NCI-H1092 (cell line): ENCODE measurements around the gene AIFM2.
"Not testable (repeated sequence)": the region's sequence is repeated elsewhere in the genome, so short reads cannot be mapped to it uniquely, and the experiment has no call there.

ENCODE experiments used
- DNase-seq: peaks from one replicate; lab custom pipeline; 2025; lab: John Stamatoyannopoulos, UW

AIFM2 gene

GRCh38 chr10:70123166-70123565 is 9.5 kb downstream of the AIFM2 start:
- not testable (repeated sequence) for DNase-seq

- DNase-seq, result no peak
These were observed 9.9 kb downstream of the AIFM2 start for GRCh38 chr10:70122742-70123141.

DNA sequence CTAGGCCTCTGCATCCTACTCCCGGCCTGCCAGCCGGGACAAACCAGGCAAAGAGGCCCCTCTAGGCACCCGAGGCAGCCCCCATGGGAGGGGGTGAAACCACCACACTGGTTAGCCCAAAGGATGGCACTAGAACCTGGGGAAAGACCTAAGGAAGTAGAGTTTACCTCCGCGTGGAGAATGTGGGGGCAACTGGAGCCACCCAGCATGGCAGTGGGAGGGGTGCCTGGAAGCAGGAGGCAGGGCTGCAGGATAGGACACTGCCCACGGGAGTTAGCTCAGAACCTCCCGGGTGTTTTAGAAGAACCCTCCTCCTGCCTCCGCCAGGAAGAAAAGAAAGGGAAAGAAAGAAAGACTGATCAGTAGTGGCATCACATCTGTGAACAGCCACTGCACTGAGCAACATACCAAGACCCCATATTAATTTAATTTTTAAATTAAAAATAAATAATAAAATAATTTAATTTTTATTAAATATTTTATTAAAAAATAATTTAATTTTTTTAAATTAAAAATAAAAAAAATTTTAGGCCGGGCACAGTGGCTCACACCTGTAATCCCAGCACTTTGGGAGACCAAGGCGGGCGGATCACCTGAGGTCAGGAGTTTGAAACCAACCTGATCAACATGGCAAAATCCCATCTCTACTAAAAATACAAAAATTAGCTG is 11.2 kb downstream of the AIFM2 start:
- DNase-seq, result no peak

GRCh38 chr10:70120417-70120816 is 12.2 kb downstream of the AIFM2 start:
- no peak for DNase-seq

- DNase-seq, result no peak
These were observed 13.0 kb downstream of the AIFM2 start for GRCh38 chr10:70119623-70120022.

GRCh38 chr10:70119197-70119596 is 13.4 kb downstream of the AIFM2 start:
- DNase-seq, result no peak

DNA sequence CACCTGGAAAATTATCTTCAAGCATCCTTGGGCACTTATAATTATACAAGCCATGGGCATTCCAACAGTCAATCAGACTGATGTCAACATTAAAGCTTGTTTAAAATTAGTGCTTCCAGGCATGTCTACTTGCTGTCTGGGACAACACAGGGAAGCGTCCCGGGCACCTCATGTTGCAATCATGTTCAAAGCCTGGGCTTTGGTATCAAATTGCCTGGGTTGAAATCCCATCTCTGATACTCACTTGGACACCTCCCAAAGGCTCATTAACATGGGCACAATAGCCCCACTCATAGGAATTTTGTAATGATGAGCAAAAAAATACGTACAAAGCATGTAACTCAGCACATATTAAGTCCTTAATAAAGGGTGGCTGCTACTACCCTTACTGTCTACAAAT is 14.4 kb downstream of the AIFM2 start:
- DNase-seq, result no peak

DNA sequence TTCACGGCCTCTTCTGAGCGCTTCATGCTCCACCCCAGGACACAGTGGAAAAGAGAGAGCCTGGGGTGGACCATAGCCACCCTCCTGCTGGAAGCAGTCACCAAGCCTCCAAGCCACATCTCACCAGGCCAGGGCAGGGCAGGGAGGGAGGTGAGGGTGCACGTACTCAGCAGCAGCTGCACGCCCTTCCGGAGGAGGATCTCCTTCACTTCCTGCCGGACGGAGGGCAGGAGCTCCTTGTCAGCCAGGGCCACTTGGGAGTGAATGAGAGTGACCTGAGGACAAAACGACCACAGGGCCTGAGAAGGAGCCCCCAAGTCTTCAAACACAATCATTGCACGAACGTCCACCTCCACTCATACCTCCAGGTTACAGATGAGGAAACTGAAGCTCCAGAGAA is 15.0 kb downstream of the AIFM2 start:
- DNase-seq, result no peak

DNA sequence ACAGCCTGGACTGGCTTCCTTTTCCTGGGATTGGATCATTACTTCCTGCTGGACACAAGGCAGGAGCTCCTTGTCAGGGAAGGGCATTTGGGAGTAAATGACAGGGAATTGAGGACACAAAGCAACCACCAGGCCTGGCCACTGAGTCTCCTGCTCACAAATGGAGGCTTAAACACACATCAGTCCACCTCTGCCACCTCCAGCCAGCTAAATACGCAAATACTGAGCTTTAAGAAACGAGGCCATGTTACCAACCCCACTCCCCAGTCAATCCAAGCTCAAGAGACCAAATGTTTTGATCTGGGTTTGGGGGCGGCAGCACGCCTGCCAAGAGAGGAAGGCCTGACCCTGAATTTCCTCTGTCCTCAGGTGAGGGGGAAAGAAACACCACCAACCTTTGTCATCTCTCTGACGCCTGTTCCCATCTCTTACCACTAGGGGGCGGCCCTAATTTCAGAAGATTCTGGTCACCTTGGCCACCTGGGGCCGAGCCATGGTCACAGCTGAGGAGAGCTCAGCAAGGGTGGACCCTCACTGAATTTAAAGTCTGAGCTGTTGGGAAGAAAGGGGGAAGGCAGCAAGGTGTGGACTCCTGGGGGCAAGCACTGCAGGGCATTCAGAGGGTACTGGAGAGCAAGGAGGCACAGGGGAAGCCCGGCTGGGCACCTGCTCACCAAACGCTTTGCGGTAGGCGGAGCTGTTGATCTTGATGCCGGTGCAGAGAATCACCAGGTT is 16.5 kb downstream of the AIFM2 start:
- DNase-seq, result peak; percentile 30

DNA sequence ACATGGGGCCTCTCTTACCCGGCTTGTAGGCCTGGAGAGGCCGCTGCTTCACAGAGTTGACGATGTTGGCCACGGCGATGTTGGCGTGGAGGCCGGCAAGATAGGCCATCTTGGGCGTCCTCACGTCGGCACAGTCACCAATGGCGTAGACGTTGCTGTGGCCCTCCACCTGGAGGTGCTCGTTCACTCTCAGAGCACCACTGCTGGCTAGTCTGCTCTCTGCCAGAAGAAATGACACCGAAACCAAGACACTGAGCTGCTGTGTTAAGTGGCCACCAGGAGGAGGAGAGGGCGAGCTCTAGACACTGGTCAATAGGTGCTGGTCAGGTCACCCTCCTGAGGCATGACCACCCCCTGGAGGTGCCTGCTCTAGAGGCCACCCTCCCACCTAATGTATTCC is 17.7 kb downstream of the AIFM2 start:
- no peak for DNase-seq

- DNase-seq, result no peak
These were observed 20.6 kb downstream of the AIFM2 start for GRCh38 chr10:70112071-70112470.

DNA sequence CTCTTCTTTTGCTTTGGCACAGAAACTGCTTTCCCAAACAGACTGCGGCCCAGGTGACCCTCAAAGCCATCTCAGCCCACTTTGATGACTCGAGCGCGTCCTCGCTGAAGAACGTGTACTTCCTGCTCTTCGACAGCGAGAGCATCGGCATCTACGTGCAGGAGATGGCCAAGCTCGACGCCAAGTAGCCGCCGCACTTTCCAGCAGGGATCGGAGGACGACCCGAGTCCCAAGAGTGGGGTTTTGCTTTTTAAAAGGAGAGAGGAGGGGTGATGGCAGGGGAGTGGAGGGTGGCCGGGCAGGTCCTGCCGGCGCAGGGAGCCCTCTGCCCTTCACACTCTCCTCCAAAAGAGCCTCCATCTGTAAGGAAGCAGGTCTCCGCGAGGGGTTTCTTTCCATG is 21.1 kb downstream of the AIFM2 start:
- no peak for DNase-seq

DNA sequence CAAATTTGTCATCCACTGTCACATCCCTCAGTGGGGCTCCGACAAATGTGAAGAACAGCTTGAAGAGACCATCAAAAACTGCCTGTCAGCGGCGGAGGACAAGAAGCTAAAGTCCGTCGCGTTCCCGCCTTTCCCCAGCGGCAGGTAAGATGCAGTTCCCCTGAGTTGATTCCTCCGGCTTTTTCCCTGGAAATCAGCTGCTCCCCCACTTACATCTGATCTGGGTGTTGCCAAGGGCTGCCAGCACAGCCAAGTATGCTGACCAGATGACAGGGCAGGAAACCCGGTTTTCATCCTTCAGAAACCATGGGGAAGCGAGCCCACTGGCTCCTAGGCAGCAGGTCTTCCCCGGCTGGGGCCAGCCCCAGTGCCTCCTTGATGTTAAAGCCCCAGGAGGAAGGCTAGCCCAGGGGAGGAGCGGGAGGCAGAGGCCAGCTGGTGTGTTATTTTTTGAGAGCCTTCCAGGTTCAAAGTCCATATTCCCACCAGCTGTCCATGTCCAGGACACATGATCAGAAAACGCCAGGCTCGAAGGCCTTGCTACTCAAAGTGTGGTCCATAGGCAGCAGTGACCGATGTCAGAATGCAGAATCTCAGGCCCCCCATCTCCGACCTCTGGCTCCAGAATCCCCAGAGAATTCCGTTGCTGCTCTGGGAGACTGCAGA is 23.4 kb downstream of the AIFM2 start:
- no peak for DNase-seq

DNA sequence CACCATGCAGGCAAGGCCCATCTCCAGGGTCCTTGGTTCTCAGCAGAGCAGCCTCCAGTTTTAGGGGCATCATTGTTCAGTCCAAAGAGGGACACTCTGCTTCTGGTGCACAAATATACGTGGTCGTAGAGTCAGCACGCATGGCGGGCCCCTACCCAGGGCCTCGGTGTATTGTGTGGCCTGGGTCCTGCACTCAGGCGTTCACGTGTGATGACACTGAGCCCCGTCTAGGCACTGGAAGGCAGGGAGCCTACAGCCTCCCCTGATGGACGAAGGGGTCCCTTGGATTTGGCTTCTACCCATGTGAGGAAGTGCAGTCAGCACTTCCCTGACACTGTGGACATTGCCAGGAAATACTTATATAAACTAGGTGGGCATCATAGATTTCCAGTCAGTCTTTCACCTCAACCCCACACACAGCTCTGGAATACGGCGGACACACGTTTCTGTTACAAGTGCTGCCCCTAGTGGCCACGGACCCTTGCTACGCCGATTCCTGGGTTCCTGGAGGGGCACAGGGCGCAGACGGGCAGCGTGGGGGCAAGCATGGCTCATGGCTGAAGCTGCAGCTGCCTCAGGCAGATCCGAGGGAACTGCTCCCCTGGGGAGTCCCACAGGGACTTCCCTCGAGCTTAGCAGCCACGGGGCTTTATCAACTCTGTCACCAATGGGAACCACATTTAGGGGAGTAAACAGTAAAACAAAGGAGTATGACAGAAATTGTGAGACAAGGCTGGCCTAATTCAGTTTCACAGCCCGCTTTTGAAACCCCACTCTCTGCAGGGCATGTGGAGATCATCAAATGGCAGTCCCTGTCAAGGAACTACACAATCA is 25.4 kb downstream of the AIFM2 start:
- DNase-seq, result no peak

GRCh38 chr10:70101668-70102067 is 31.0 kb downstream of the AIFM2 start:
- DNase-seq, result no peak

GRCh38 chr10:70101068-70101562 is 31.5 kb downstream of the AIFM2 start:
- not testable (repeated sequence) for DNase-seq

- DNase-seq, result no peak
These were observed 34.4 kb downstream of the AIFM2 start for GRCh38 chr10:70098271-70098670.

- no peak for DNase-seq
These were observed 35.2 kb downstream of the AIFM2 start for GRCh38 chr10:70097459-70097858.

DNA sequence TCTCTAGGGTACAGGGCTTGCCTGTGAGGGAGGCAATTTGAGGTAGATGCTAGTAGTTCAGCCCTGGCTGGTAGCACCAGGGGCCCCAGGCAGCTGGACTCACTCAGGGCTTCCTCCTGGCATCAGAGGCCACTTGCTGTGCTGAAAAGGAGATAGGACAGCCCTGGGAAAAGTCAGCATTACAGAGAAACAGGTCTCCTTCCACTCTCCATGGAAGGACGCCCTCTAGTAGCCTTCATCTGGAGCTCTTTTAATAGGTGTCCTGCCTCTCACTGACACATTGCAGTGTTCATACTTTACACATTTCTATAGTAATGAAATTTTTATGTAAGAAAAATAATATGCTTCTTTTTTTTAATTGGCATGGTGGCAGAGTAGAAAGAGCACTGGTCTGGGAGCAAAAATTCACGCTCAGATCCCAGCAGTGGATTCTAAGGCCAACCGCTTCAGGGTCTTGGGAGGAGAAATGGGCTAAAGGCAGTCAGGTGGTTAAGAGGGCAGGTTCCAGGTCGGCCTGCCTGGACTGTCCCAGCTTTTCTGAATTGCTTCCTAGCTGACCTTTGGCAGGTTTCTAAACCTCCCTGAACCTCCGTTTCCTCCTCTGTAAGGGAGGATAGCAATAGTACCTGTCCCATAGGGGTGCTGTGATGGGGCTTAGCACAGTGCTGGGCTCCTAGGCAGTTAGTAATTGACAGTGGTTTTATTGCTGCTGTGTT is 35.8 kb downstream of the AIFM2 start:
- DNase-seq, result no peak

GRCh38 chr10:70096016-70096704 is 36.5 kb downstream of the AIFM2 start:
- no peak for DNase-seq

DNA sequence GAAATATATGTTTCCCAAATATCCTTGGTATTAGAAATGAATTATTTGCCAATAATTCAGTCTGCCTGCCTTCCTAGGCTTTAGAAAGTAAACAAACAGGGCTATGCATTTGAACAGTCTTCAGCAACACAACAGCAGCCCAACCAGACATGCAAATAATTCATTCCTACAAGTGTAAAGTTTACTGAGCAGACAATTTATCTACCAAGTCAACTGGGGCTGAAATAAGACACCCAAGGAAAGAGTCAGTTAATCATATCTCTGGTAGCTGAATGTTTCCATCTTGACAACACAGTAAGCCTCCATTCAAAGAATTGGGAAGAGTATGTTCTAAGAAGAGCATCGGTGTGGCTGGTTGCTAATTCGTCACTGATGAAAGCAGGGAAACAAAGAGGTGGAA is 38.4 kb downstream of the AIFM2 start:
- no peak for DNase-seq
